K562 treated with DMSO at 1 percent for 24 hours (cell line): ENCODE data around the gene CCL27. TPM values are rescaled to one million over a fixed set of nuclear protein-coding genes. Genes with fewer than 3 reads are reported as not detected.

Source experiments
- total RNA-seq: library from RNA; unstranded; fragments of 300-600 nt; gene quantifications from 2 replicates; pipeline ENCODE4 v1.2.3, GENCODE V29; 2022; ENCODE audit warnings: low read depth; ENCODE audit not compliant: insufficient read depth

The CCL27 gene, protein sequence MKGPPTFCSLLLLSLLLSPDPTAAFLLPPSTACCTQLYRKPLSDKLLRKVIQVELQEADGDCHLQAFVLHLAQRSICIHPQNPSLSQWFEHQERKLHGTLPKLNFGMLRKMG
- total RNA-seq, result not detected in 2 replicates

DNA sequence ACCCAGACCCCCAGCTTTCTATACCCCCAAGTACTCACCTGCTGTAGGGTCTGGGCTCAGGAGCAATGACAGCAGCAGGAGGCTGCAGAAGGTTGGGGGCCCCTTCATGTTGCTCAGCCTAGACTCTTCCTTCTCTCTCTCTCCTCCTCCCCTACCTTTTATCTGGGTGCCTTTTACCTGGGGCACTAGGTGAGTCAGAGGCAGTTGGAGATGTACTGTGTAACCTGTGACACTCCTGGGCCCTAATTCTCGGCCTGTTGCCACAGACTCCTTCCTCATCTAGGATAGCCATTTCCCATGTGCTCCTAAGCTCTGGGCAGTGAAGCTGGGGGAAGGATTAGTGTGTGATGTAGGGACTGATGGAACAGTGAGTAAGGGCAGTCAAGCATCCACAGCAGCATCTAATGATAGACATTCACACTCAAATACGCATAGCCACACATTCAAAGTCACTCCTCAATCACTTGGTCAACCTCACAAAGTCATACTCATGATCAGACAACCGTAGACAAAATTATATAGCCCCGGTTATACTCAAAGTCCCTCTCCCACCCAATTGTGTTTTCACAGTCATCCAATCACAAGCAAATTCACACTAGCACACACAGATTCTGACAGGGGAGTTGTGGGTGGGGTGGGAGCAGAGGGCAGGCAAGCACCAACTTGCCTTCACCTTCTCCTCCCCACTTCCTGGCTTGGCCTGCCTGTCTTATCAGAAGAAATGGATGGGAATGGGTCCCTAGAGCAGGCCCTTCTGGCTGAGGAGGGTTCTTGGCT lies at the start of gene CCL27:
TSS of gene CCL27 (minus strand) at position 132 of the 777 bp plus-strand sequence. CDS start at position 108, 24 bp downstream.

DNA sequence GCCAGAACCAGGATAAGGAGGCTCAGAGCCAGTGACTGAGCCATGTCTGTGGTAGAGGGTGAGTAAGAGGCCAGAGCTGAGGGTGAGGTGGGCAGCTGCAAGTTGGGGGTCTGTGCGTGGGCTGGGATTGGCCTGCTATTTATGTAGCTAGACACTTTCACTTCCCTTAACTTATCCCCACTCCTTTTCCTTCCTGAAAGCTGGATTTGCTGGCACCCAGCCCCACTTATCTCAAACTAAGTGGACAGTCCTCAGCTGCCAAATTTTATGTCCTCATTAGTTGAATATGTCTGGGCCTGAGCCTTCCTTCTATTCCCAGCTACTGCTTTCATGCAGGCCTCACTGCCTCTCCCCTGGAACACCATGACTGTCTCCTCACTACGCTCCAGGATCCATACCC lies 47.6 kb upstream of the CCL27 start, which contains the start of gene CCL21:
TSS of gene CCL21 (minus strand) at position 114 of the 400 bp plus-strand sequence. CDS start at position 44, 70 bp downstream.

DNA sequence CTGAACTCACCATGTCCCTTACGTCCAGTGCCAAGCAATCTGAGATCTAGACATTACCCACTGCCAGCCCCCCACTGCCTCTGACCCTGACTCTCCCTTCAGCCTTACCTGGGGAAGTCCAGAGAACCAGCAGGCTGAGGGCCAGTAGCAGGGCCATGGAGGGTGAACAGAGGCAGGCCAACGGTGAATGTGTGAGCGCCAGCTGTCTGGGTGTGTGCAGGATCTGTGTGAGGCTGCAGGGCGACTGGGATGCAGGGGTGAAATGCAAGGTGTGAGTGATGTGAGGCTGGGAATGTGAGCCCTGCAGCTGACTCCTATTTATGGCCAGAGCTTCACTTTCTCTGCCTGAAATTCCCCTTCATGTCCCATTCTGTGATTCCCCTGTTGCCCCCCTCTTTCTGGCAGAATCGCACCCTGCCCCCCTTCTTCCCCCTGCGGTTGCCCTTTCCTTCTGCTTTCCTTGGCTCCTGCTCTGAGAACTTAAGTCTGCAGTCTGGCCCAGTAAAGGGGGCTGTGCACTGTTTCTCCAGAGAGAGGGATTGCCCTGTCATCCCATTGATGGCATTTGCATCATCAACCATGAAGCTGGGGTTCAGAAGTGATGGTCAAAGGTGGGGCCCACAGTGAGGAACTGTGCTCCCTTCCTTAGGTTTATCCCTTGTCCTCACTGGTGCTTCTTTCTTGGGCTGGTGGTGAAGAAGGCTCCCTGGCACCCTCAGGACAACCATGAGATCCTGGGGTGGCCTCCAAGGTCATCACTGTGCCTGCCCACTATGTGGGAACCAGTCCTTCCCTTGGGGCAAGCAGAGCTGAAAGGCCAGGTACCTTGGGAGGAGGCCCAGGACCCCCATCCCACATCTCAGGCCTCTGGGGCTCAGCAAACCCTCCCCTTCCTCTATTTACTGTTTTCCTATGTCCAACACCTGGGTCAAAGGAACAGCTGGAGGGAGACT lies 28.8 kb upstream of the CCL27 start, which contains the start of gene CCL19:
TSS of gene CCL19 (minus strand) at position 294 of the 953 bp plus-strand sequence. CDS start at position 157, 137 bp downstream.

GRCh38 chr9:34651876-34652601 lies 10.4 kb downstream of the CCL27 start, which contains the start of gene IL11RA:
IL11RA (plus strand) TSS chr9:34652185; CDS start chr9:34655218, 3,033 bp downstream.

DNA sequence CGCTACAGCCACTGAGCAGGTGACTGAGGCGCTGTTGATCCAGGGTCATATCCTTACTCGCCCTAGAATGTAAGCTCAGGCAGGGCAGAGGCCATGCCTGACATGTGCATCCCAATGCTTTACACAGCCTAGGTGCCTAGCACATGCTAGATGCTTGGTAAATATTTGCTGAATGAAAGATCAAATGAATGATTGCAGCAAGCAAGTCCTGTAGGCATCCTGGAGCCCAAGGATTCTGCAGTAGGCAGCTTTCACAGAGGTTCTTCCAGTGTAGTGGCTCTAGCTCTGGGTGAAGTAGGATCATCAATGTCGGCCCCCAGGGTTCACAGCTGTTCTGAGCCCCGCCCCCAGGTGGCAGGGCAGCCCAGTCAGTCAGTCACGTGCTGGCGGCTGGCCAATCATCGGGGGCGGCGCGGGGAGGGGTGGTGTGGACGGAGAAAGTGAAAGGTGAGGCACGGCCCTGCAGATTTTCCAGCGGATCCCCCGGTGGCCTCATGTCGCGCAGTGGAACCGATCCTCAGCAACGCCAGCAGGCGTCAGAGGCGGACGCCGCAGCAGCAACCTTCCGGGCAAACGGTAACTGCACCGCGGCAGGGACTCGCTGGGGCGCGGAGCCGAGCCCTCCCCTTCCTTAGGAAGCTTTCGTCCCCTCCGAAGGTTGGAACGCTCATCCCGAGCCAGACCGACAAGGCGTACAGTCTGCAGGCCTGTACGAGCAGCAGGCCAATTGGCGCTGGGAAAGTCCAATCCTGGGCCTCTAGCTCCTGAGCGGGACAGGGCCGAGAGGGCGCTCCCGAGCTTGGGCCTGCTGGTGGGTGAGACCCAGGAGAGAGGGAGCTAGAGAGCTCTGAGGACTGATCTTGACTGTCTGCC lies 16.0 kb downstream of the CCL27 start, which contains the start of gene GALT:
TSS of gene GALT (plus strand) at position 465 of the 873 bp plus-strand sequence. CDS start at position 495, 30 bp downstream.

GRCh38 chr9:34637356-34638137 lies 24.9 kb downstream of the CCL27 start, which contains the start of gene SIGMAR1:
SIGMAR1 (minus strand) TSS chr9:34637787; CDS start chr9:34637697, 90 bp downstream.

DNA sequence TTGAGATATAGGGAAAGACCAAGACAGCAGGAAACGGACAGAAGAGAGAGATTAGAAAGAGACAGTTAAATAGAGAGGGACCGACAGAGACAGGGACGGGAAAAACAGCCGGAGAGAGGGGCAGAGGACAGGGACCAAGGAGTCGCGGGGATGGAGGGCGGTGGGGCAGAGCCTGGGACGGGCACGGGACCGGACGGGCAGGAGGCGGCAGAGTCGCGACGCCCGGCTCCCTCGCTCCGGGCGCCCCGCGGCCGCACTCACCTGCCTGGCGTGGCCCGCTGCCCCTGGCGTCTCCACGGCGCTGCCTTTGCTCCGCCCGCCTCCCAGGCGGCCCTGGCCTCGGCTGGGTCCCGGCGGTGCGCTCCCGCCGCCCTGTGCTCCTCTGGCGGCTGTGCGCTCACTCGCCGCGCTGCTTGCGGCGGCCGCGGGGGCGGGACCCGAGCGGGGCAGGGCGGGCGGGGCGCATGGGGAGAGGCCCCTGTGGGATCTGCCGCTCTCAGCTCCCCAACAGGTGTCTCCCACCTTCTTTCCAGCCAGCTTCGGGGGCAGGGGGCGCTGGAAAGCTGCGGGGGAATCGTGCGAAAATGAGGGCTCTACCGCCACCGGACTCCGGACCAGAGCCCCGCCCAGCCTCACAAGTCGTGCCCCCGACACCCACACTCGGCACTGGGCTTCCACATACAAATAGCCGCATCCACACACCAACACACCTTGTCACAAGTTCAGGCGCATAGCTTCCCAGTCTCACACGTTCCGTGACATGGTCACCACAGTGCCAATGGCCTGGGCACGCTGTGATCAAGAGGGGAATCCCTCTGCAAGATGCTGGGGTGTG lies 33.6 kb downstream of the CCL27 start, which contains the start of gene ARID3C:
TSS of gene ARID3C (minus strand) at position 411 of the 835 bp plus-strand sequence. CDS start 1,052 bp downstream, outside the sequence.

GRCh38 chr9:34620061-34620994 lies 42.1 kb downstream of the CCL27 start, which contains the start of gene DCTN3:
DCTN3 (minus strand) TSS chr9:34620495; CDS start chr9:34620464, 31 bp downstream.

Other genes with a start within 250 kb of the CCL27 start
- gene FAM219A, start 204.1 kb downstream of the CCL27 start, total RNA-seq, result 20.9 and 21.6 TPM in 2 replicates
- not detected in 2 replicates for gene DNAI1, start 203.9 kb downstream of the CCL27 start, total RNA-seq
- not detected in 2 replicates for gene ENHO, start 139.7 kb downstream of the CCL27 start, total RNA-seq
- 0.21 TPM in 1 of 2 replicates, not detected in the other for gene CNTFR, start 72.9 kb downstream of the CCL27 start, total RNA-seq
- gene RPP25L, start 50.6 kb downstream of the CCL27 start, total RNA-seq, result 52.6 and 55.0 TPM in 2 replicates
- gene DCTN3, start 42.2 kb downstream of the CCL27 start, total RNA-seq, result 146 and 150 TPM in 2 replicates
- gene ARID3C, start 33.6 kb downstream of the CCL27 start, total RNA-seq, result not detected in 2 replicates
- 44.3 and 46.8 TPM in 2 replicates for gene SIGMAR1, start 24.9 kb downstream of the CCL27 start, total RNA-seq
- gene GALT, start 16.0 kb downstream of the CCL27 start, total RNA-seq, result 16.9 and 18.1 TPM in 2 replicates
- gene IL11RA, start 10.5 kb downstream of the CCL27 start, total RNA-seq, result 4.7 and 6.3 TPM in 2 replicates
- not detected in 2 replicates for gene CCL19, start 28.6 kb upstream of the CCL27 start, total RNA-seq
- gene CCL21, start 47.5 kb upstream of the CCL27 start, total RNA-seq, result not detected in 2 replicates